Measurements from ENCODE around the gene ZC3H12D.
"Not testable (repeated sequence)": the region's sequence is repeated elsewhere in the genome, so short reads cannot be mapped to it uniquely, and the experiment has no call there.

Gene ZC3H12D

DNA sequence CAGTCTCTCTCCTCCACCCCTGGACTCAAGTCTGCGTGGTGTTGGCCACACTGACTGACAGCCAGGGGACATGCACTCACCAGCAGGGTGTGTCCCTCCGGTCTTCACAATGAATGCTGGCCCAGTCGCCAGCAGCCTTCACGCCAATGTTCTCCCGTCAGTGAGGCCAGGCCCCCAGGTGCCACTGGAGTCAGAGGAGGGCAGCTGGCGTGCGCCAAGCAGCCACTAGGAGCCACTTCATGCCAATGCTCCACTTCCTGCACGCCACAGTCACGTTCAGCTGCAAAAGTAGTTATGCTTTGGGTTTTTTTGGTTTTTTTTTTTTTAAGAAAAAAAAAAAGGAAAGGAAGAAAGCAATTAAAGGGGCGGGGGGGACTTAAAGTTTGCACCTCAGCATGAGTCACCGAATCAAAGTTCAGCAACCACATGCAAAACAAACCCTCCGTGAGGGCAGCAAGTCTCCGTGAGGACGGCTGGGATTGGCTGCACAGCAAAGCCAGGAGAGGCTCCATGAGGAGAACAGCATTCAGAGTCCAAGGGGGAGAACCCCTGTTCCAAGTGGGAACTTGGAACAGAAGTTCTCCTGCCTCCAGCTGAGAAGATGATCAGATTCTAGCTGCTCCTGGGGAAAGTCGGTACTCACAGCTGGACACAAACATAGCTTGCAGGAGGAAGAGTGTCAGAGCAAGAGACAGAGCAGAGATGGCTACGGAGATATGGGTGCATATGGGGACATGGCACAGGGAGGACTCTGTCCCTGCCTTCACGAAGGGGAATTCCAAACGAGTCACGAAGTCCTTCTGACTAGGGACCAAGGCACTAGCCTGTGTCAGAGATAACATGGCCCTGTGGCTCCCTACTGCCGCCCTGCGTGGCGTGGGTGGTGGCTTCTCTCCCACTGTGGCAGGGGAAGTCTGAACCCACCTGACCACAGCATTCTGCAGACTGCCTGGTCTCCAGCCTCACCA is at the start of gene ZC3H12D:
Gene ZC3H12D (minus strand): TSS at position 282 of the 968 bp plus-strand sequence. CDS start 10,471 bp downstream, outside the sequence.
- peak; percentile 49 to 71 for DNase-seq (ENCODE audit: low read depth in 1 of 2, low spot score in 1 of 2)

DNA sequence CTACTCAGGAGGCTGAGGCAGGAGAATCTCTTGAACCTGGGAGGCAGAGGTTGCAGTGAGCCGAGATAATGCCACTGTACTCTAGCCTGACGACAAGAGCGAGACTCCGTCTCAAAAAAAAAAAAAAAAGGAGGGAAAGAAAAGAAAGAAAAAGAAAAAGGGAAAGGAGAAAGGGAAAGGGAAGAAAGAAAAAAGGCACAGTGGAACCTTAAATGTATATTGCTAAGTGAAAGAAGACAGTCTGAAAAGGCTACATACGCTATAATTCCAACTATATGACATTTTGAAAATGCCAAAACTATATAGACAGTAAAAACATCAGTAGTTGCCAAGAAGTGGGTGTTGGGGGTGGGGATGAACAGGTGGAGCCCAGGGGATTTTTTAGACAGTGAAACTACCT is 44.8 kb upstream of the ZC3H12D start:
- no peak for DNase-seq (ENCODE audit: low read depth in 1 of 2, low spot score in 1 of 2)

DNA sequence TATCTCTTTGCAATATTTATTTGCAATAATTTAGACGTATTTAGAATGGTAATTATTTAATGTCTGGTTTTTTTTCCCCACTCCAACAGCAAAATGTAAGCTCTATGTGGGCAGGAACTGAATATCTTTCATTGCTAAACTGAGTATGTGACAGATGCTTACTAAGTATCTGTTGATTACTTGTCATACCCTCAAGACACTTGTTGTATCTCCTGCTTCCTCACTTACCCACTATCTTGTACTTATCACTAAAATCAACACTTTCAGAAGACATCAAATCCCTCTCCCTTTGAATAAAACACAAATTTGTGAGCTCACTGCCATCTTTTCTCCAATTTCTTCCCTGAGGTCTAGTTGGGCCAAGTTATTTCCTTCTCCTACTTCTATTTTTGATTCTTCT is 30.7 kb upstream of the ZC3H12D start:
- no peak for DNase-seq (ENCODE audit: low read depth in 1 of 2, low spot score in 1 of 2)

DNA sequence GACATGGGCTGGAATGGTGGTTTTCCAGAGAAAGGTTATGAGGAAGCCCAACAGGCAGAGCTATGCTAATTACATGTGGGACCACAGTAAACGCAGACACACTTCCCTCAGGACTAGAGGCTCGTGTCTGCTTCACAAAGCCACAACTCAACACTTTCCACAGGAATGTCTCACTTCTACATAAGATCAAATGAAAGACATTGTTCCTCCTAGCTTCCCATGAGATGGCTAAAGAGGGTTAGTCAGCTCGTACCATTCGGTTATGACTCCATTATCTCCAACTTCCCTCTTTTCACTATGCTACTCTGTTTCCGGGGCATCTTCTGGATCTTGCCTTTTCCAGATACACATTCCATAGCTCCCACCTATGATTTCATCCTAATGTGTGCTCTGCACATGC is 29.1 kb upstream of the ZC3H12D start:
- no peak for DNase-seq (ENCODE audit: low read depth in 1 of 2, low spot score in 1 of 2)

DNA sequence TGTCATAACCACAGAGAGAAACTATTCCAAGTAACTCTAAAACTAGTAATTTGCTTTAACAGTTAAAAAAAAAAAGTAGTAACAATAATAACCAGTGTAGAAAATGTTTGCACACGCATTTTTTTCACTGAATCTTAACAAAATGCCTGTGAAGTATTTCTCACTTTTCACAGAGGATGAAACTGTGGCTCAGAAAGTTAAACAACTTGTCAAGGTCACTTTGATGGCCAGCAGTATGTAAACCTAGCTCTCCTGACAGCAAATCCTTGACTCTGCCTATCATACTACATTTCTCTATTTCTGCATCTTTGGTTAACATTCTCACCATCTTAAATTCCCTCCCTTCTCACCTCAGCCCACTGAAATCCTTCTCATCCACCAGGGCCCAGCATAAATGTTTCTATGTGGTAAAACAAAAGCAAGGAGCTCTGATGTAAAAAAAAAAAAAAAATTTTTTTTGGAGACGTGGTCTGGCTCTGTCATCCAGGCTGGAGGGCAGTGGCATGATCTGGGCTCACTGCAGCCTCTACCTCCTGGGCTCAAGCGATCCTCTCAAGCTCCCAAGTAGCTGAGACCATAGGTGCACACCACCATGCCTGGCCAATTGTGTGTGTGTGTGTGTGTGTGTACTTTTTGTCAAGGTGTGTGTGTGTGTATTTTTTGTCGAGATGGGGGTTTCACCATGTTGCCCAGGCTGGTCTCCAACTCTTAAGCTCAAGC is 26.1 kb upstream of the ZC3H12D start:
- no peak for DNase-seq (ENCODE audit: low read depth in 1 of 2, low spot score in 1 of 2)

DNA sequence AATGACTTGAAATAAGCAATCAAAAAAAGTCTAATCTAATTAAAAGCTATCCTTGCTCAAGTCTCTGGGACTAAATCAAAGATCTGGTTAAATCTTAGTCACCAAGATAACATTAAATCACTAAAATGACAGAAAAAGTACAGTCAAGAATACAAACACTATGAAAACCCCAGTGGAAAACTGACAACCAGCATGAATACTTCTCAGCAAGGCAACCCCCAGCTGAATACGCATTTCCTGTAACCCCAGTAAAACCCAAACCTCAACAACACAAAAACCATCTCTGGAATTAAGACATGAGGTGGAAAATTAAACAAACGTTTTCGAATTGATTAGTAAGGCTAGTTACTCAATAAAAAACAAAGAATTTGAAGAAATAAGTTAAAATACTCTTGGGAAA is 23.7 kb upstream of the ZC3H12D start:
- peak in 1 of 2 donors; percentile 38 for DNase-seq (ENCODE audit: low read depth in 1 of 2, low spot score in 1 of 2)

DNA sequence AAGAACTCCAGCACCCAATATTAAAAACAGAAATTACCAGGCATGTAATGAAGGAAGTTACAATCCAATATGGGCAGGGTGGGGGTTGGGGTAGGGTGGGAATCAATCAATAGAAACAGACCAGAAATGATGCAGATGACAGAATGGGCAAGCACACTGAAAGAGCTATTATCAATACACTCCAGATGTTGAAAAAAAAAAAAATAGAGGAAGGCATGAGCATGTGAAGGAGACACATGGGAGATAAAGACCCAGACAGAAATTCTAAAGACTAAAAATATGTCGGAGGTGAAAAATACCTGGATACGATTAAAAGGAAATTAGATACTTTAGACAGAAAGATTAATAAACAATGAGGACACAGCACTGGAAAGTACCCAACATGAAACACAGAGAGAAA is 19.1 kb upstream of the ZC3H12D start:
- DNase-seq (ENCODE audit: low read depth in 1 of 2, low spot score in 1 of 2): no peak

DNA sequence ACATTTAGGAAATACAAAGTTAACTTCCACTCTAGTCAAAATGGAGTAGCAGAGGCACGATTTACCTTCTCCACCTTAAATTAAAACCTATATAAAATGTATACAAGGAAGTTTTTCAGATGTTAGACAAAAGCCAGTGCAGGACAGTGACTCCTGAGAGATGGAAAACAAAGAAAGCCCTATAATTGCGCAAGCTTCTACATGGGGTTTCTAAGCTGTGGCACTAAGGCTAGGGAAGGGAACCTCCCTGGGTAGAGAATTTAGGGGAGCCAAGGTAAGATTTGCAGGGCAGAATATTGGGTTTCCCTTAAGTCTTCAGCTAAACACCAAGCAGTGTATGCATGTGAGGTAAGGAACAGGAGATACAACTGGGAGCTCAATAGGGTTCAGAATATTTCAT is 18.5 kb upstream of the ZC3H12D start:
- no peak for DNase-seq (ENCODE audit: low read depth in 1 of 2, low spot score in 1 of 2)

DNA sequence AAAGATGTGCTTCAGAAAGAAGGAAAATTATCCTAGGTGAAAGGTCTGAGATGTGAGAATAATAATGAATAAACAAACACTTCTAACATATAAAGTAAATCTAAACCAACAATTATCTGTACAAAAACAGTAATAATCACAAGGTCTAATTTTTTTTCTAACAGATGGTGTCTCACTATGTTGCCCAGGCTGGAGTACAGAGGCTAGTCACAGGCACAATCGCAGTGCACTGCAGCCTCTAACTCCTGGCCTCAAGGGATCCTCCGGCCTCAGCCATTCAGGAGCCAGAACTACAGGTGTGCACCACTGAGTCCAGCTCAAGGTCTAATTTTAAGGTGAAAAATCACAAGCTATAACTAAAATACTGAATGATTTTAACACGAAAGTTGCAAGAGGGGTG is 17.0 kb upstream of the ZC3H12D start:
- DNase-seq (ENCODE audit: low read depth in 1 of 2, low spot score in 1 of 2): no peak

DNA sequence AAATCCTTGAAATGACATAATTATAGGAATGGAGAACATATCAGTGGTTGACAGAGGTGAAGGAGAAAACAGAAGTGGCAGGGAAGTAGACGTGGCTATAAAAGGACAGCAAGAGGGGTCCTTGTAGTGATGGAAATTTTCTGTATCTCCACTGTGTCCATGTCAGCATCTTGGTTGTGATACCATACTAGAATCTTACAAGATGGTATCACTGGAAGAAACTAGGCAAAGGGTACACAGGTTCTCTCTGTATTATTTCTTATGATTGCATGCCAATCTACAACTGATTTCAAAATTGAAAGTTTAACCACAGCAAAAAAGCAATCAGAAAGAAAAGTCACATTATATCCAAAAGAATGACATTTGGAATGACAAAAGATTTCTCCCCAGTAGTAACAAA is 16.4 kb upstream of the ZC3H12D start:
- no peak for DNase-seq (ENCODE audit: low read depth in 1 of 2, low spot score in 1 of 2)

DNA sequence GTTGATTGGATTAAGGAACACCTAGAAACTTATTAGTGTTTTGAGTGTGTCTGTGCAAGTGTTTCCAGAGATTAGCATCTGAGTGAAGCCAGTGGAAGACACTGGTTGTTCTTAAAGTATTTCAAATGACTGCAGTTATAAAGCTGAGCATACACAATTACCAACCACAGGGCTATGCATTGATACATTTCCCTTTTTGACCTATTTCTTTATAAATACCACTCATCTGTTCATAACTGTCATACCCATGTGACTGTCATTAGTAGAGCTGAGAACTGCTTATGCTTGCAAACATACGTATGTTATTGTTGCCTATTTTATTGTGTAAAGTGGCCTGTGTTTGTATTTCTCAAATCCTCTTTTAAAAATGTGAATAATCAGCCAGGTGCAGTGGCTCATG is 15.3 kb upstream of the ZC3H12D start:
- DNase-seq (ENCODE audit: low read depth in 1 of 2, low spot score in 1 of 2): no peak

DNA sequence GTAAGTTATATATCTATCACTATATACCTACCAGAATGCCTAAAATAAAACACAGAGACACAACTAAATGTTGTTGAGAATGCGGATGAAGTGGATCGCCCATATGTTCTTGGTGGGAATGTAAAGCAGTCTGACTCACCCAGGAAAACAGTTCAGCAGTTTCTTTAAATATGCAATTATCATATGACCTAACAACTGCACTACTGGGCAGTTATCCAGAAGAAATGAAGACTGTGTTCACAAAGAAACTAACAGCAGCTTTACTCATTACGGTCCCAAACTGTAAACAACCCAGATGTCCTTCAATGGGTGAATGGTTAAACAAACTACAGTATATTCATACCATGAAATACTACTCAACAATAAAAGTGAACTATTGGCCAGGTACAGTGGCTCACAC is 14.3 kb upstream of the ZC3H12D start:
- DNase-seq (ENCODE audit: low read depth in 1 of 2, low spot score in 1 of 2): no peak

DNA sequence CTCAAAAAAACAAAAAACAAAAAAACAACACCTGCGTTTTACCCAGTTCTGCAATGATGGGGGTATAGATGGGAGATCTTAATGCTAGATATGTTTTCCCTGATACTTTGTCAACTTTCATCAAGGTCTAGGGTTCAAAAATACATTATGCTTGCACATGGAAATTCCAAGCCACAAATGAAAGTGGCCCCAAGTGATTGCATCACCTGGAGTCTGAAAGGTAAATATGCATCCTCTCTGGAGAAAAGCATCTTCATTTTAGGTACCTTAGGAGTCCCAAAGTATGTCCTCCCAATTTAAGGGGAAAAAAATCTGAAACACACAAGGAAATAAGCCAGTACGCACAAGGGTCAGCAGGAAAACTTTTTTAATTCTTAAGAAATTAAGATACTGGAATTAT is 12.6 kb upstream of the ZC3H12D start:
- DNase-seq (ENCODE audit: low read depth in 1 of 2, low spot score in 1 of 2): no peak

DNA sequence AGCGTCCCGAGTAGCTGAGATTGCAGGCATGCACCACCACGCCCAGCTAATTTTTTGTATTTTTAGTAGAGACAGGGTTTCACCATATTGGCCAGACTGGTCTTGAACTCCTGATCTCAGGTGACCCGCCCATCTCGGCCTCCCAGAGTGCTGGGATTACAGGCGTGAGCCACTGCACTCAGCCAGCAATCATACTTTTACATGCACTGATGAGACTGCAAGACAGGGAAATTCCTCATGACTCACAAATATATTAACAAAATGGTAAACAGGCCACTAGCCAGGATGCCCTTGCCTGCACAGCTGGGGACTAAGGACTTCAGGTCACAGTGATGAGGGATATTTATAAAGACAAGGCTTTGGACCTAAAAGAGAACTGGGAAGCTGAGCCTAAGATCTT is 11.8 kb upstream of the ZC3H12D start:
- not testable (repeated sequence) for DNase-seq (ENCODE audit: low read depth in 1 of 2, low spot score in 1 of 2)

DNA sequence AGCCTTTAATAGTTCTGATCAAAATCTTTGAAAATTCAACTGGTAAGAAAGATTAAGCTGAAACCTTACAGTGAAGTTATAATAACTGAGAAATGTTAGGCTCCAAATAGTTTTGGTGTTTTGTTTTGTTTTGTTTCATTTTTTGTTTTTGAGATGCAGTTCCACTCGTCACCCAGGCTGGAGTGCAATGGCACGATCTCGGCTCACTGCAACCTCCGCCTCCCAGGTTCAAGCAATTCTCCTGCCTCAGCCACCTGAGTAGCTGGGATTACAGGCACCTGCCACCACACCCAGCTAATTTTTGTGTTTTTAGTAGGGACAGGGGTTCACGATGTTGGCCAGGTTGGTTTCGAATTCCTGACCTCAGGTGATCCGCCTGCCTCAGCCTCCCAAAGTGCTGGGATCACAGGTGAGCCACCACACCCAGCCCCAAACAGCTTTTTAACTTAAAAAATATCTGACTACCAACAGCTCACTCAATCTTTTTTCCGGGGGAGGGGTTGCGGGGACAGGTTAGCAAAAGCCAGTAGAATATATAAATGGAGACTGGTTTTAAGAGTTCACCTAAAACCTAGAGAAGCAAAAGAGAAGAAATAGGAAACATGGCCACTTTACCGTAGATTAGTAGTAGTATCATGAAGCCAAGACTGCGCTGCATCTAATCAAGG is 10.7 kb upstream of the ZC3H12D start:
- DNase-seq (ENCODE audit: low read depth in 1 of 2, low spot score in 1 of 2): not testable (repeated sequence)

DNA sequence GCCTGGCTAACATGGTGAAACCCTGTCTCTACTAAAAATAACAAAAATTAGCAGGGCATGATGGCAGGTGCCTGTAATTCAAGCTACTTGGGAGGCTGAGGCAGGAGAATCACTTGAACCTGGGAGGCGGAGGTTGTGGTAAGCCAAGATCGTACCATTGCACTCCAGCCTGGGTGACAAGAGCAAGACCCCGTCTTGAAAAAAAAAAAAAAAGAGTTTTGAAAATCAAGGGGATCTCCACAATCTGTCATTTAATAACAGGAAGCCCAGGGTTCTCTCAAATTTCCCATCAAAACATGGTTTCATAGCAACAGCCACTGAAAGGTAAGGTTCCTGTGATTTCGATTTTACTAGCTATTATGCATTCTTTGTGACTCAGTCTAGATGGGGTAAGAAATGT is 10.0 kb upstream of the ZC3H12D start:
- peak in 1 of 2 donors; percentile 46 for DNase-seq (ENCODE audit: low read depth in 1 of 2, low spot score in 1 of 2)

DNA sequence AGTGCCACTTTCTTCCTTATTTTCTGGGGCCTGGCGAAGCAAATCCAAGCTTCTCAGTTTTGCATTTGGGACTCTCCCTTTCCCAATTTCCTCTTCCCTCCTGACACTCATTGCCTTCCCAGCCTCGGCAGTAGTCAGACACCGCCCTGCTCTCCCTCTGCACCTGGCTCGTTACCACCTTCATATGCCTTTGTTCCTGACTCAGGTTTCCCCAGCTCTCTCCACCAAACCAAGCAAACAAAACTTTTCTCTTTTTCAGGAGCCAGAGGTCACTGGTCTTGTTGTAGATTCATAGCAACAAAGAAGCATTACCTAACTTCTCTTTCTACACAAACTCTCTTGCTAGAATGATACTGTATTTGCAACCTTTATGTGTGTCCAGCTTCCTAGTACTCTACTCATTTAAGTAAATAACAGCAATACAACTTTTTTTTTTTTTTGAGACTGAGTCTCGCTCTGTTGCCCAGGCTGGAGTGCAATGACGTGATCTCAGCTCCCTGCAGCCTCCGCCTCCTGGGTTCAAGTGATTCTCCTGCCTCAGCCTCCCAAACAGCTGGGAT is 9.0 kb upstream of the ZC3H12D start:
- DNase-seq (ENCODE audit: low read depth in 1 of 2, low spot score in 1 of 2): no peak

DNA sequence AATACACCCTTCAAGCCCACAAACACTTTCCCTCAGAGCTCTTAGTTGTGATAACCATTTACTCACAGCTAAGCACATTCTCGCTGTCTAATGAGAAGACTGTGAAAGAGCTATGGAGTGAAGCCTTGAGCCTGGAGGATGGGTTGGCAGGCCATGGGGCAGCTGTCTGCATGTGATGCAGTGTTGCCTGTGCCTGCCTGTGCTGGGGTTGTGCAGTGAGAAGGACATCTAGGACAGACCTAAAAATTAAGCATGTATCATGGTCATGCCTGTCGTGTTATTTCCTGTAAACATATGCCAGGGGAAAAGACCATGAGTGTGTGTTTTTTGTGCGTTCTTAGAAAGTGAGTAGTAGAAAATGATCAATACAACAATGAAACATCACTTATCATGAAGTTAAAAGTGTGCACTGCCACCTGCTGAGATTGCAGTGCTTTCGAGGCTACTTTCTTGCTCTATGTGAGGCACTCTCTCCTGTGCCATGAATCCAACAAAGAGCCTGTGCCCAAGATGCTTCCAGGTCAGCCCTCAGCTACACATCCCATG is 8.1 kb upstream of the ZC3H12D start:
- DNase-seq (ENCODE audit: low read depth in 1 of 2, low spot score in 1 of 2): no peak

DNA sequence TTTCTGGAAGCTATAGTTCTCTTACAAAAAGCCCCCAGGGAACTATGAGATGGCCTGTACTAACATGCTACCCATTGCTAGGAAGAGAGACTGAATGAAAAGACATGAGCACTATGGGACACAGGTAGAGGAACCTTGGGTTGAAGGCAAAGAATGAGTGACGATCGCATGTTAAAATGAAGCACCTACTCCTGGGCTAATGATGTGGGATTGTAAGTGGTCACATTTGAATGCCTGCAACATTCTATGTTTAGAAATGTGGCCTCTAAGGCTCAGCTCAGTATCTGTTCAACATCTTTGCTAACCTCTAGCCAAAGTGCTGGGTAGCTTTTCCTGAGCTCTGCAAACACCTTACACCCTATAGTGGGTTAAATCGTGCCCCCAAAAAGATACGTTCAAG is 5.2 kb upstream of the ZC3H12D start:
- DNase-seq (ENCODE audit: low read depth in 1 of 2, low spot score in 1 of 2): no peak

DNA sequence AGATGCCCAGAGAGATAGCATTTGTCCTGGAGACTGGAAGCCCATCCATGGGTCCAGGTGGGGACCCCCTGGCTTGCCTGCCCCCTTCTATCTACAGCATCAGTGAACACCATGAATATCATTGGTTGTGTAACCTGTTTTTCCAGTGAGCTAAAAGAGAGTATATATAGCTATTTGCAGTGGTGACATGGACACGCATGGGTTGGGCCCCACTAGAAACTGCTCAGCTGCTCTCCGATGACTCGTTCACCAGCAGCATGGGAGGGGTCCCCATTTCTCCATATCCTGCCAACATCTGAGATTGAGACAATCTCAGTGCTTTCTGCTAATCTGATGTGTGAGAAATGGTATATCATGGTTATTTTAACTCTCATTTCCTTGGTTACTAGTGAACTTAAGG is 4.0 kb upstream of the ZC3H12D start:
- DNase-seq (ENCODE audit: low read depth in 1 of 2, low spot score in 1 of 2): no peak

DNA sequence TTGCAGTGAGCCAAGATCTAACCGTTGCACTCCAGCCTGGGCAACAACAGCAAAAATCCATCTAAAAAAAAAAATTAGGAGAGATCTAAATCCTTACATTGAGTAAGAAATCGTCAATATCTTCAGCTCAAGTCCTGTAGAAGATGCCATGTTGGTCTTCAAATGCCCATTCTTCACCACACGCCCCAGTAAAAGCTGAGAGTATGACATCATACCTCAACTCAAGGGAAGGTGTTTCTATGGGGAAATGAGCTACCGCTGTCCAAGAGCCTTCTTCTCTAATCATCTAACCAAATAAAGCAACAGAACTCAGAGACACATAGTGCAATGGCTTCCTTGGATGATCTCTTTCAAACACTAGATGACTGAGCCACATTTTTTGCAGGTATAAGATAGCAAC is 2.5 kb upstream of the ZC3H12D start:
- DNase-seq (ENCODE audit: low read depth in 1 of 2, low spot score in 1 of 2): no peak
